ENCODE data around the gene DIS3. TPM values are rescaled to one million over a fixed set of nuclear protein-coding genes. Genes with fewer than 3 reads are reported as not detected.
"Not testable (repeated sequence)": the region's sequence is repeated elsewhere in the genome, so short reads cannot be mapped to it uniquely, and the experiment has no call there.

DIS3 gene
- total RNA-seq, 1 donor from 2014 or later = 31.3 TPM

- TF ChIP-seq, protein P1, sequence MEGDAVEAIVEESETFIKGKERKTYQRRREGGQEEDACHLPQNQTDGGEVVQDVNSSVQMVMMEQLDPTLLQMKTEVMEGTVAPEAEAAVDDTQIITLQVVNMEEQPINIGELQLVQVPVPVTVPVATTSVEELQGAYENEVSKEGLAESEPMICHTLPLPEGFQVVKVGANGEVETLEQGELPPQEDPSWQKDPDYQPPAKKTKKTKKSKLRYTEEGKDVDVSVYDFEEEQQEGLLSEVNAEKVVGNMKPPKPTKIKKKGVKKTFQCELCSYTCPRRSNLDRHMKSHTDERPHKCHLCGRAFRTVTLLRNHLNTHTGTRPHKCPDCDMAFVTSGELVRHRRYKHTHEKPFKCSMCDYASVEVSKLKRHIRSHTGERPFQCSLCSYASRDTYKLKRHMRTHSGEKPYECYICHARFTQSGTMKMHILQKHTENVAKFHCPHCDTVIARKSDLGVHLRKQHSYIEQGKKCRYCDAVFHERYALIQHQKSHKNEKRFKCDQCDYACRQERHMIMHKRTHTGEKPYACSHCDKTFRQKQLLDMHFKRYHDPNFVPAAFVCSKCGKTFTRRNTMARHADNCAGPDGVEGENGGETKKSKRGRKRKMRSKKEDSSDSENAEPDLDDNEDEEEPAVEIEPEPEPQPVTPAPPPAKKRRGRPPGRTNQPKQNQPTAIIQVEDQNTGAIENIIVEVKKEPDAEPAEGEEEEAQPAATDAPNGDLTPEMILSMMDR (IDR thresholded peaks at IDR 0.05; ENCODE audit: unreplicated experiment) = no peak
- peak overlapping the region; percentile 69 for H3K27ac Mint-ChIP-seq
- peaks cover 3% of the 10 kb centered on the region for H3K9me3 Mint-ChIP-seq
- no peak overlapping the region for H3K4me3 Mint-ChIP-seq
- H3K4me1 Mint-ChIP-seq = peaks cover 16% of the 10 kb centered on the region
- H3K27me3 Mint-ChIP-seq (ENCODE audit: low read depth) = no peaks in the 10 kb centered on the region
- H3K36me3 Mint-ChIP-seq = peaks cover 26% of the 10 kb centered on the region
- DNase-seq (ENCODE audit: low spot score in 2 of 2, unreplicated experiment in 2 of 2) = no peak
Measured at GRCh38 chr13:72820156-72820897, 38.6 kb upstream of the DIS3 start.

DNA sequence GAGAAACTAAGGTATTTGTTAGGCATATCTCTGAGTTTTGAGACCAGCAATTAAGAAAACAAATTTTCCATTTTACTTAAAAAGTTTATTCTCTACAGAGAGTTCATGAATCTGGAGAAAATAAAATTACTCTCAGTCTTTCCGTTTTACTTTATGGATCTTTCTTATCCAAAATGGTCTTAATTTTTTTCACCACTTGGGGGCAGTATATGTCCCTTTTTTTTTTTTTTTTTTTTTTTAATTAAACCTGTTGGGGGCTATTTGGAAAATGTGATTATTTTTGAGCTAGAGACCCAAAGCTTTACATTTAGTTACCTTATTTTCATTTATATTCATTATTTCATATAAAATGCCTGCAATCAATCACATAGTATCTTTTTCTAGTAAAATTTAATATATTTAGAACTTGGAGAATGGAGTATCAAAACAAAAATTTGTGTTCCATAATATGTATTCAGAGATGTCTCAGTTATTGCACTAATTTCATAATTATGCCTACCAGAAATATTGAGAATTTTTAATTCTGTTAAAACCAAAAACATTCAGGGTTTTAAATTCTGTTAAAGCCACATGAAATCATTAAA lies 27.3 kb upstream of the DIS3 start:
- H3K27ac Mint-ChIP-seq = no peak overlapping the region
- DNase-seq (ENCODE audit: low spot score in 2 of 2, unreplicated experiment in 2 of 2) = no peak
- peaks cover 9% of the 10 kb centered on the region for H3K4me1 Mint-ChIP-seq
- TF ChIP-seq, protein P1 (IDR thresholded peaks at IDR 0.05; ENCODE audit: unreplicated experiment) = peak; percentile 98
- no peak overlapping the region for H3K4me3 Mint-ChIP-seq
- peaks cover 36% of the 10 kb centered on the region for H3K36me3 Mint-ChIP-seq
- no peaks in the 10 kb centered on the region for H3K27me3 Mint-ChIP-seq (ENCODE audit: low read depth)
- H3K9me3 Mint-ChIP-seq = no peaks in the 10 kb centered on the region

DNA sequence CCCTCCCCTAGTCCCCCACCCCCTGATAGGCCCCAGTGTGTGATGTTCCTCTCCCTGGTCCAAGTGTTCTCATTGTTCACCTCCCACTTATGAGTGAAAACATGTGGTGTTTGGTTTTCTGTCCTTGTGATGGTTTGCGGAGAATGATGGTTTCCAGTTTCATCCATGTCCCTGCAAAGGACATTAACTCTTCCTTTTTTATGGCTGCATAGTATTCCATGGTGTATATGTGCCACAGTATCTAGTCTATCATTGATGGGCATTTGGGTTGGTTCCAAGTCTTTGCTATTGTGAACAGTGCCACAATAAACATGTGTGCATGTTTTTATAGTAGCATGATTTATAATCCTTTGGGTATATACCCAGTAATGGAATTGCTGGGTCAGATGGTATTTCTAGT lies 24.8 kb upstream of the DIS3 start:
- not testable (repeated sequence) for H3K4me3 Mint-ChIP-seq; H3K27ac Mint-ChIP-seq; H3K27me3 Mint-ChIP-seq (ENCODE audit: low read depth); H3K9me3 Mint-ChIP-seq; DNase-seq (ENCODE audit: low spot score in 2 of 2, unreplicated experiment in 2 of 2)
- Mint-ChIP-seq H3K4me1 (peaks cover 14% of the 10 kb centered on the region), H3K36me3 (peaks cover 28% of the 10 kb centered on the region)

- Mint-ChIP-seq H3K27ac (no peak overlapping the region), H3K9me3 (no peaks in the 10 kb centered on the region), H3K4me1 (peaks cover 14% of the 10 kb centered on the region), H3K36me3 (peaks cover 32% of the 10 kb centered on the region), H3K4me3 (no peak overlapping the region), H3K27me3 (ENCODE audit: low read depth) (no peaks in the 10 kb centered on the region)
- TF ChIP-seq, protein P1 (IDR thresholded peaks at IDR 0.05; ENCODE audit: unreplicated experiment) = no peak
- DNase-seq (ENCODE audit: low spot score in 2 of 2, unreplicated experiment in 2 of 2) = no peak
Measured at GRCh38 chr13:72805676-72806346, 24.1 kb upstream of the DIS3 start.

GRCh38 chr13:72804301-72804700 lies 22.6 kb upstream of the DIS3 start:
- no peak overlapping the region for H3K4me3 Mint-ChIP-seq
- H3K4me1 Mint-ChIP-seq = peaks cover 8% of the 10 kb centered on the region
- no peaks in the 10 kb centered on the region for H3K9me3 Mint-ChIP-seq
- peaks cover 36% of the 10 kb centered on the region for H3K36me3 Mint-ChIP-seq
- TF ChIP-seq, protein P1 (IDR thresholded peaks at IDR 0.05; ENCODE audit: unreplicated experiment) = no peak
- peak overlapping the region; percentile 52 for H3K27ac Mint-ChIP-seq
- DNase-seq (ENCODE audit: low spot score in 2 of 2, unreplicated experiment in 2 of 2) = no peak
- H3K27me3 Mint-ChIP-seq (ENCODE audit: low read depth) = no peaks in the 10 kb centered on the region

DNA sequence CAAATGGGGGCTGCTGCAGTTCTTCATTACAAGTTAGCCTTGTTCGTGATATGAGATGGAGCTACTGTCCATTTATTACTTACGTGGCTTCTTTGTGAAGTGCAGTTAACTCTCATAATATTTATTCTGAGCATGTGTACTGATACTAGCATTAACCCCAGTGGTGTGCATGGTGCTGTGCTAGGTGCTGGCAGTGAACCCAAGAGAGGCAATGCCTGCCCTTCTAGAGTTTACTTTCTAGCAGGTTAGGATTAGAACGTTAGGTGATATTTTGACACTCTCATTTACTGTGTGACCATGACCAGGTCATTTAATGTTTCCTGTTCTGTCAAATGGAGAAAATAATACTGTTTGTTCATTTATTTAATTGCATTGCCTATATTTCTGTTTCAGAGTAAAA lies 17.1 kb upstream of the DIS3 start:
- no peak overlapping the region for H3K27ac Mint-ChIP-seq

More for the DNA sequence above, 17.1 kb upstream of the DIS3 start:
- peaks cover 47% of the 10 kb centered on the region for H3K36me3 Mint-ChIP-seq
- H3K4me3 Mint-ChIP-seq = no peak overlapping the region
- H3K4me1 Mint-ChIP-seq = peaks cover 3% of the 10 kb centered on the region
- DNase-seq (ENCODE audit: low spot score in 2 of 2, unreplicated experiment in 2 of 2) = no peak
- no peaks in the 10 kb centered on the region for H3K27me3 Mint-ChIP-seq (ENCODE audit: low read depth)
- peaks cover 4% of the 10 kb centered on the region for H3K9me3 Mint-ChIP-seq
- TF ChIP-seq, protein P1 (IDR thresholded peaks at IDR 0.05; ENCODE audit: unreplicated experiment) = no peak

Measured in mesothelial cell of epicardium (in vitro differentiated cells).